GM12878 (cell line): Measurements from ENCODE around the gene TGFBI. TPM values are rescaled to one million over a fixed set of nuclear protein-coding genes. Genes with fewer than 3 reads are reported as not detected.
A peak's percentile ranks its signal among the peaks of the same experiment; 100 is the strongest.

ENCODE experiments used
- EGR1 ChIP-seq, 2 experiments: IDR thresholded peaks; 1 replicate in 1 of 2; 2 replicates in 1 of 2; pipeline ENCODE4 v1.6.1; 2011 to 2012; ENCODE audit warnings: low read depth in 2 of 2, low read length in 2 of 2, borderline replicate concordance in 1 of 2, mild to moderate bottlenecking in 1 of 2, moderate library complexity in 1 of 2
- HDAC6 ChIP-seq: fragments of 200-600 bp; sonication (generic); IDR thresholded peaks from one replicate; pipeline ENCODE4 v1.8.0; 2017; ENCODE audit warnings: antibody characterized with exemption; ENCODE audit not compliant: unreplicated experiment
- NBN ChIP-seq: fragments of 450-650 bp; IDR thresholded peaks from 2 replicates; pipeline ENCODE4 v1.6.1; 2016
- NR2C1 ChIP-seq: fragments of 450-650 bp; IDR thresholded peaks from 2 replicates; pipeline ENCODE4 v1.6.1; 2017; ENCODE audit warnings: antibody characterized with exemption, mild to moderate bottlenecking, moderate library complexity
- POLR2A ChIP-seq: IDR thresholded peaks from 2 replicates; pipeline ENCODE4 v1.6.1; 2011; ENCODE audit warnings: low read depth, mild to moderate bottlenecking, low read length
- PRDM15 ChIP-seq: fragments of 450-650 bp; formaldehyde crosslinking; IDR thresholded peaks from 2 replicates; pipeline ENCODE4 v1.4.0; 2020; ENCODE audit warnings: mild to moderate bottlenecking, moderate library complexity
- SMAD1 ChIP-seq: fragments of 450-650 bp; IDR thresholded peaks from 2 replicates; pipeline ENCODE4 v1.6.1; 2018; ENCODE audit warnings: mild to moderate bottlenecking, low read depth; ENCODE audit not compliant: partially characterized antibody
- TCF3 ChIP-seq: IDR thresholded peaks from 2 replicates; pipeline ENCODE4 v1.6.1; 2012; ENCODE audit warnings: low read depth, mild to moderate bottlenecking, low read length, borderline replicate concordance; ENCODE audit not compliant: insufficient read depth
- ZNF207 ChIP-seq: fragments of 450-650 bp; IDR thresholded peaks from 2 replicates; pipeline ENCODE4 v1.6.1; 2014; ENCODE audit warnings: antibody characterized with exemption, mild to moderate bottlenecking, borderline replicate concordance
- polyA plus RNA-seq, 11 experiments: library from polyadenylated mRNA; depleted of rRNA in 4 of 11; unstranded in 6 of 11; stranded (reverse) in 5 of 11; fragments of >200 nt; fragmentation: Nextera tagmentation in 4 of 11; fragmentation: Illumina TruSeq in 1 of 11; extraction: Ambion mirVana in 4 of 11; extraction: Trizol in 1 of 11; gene quantifications; 1 replicate in 1 of 11; 2 replicates in 10 of 11; pipeline versions ENCODE4 v1.2.1 to v1.2.3, GENCODE V29; 2011 to 2016; ENCODE audit warnings: inconsistent platforms in 2 of 11, missing spikeins in 2 of 11, low read depth in 1 of 11
- total RNA-seq, 4 experiments: library from RNA; depleted of rRNA in 3 of 4; stranded (reverse); fragments of >200 nt in 3 of 4; fragmentation: Illumina TruSeq in 1 of 4; extraction: Trizol in 1 of 4; gene quantifications; 2 replicates each; pipeline versions ENCODE4 v1.2.1 to v1.2.3, GENCODE V29; 2013 to 2021
- TF ChIP-seq, protein P1 (sequence below): IDR thresholded peaks from 2 replicates; pipeline ENCODE4 v1.6.1; 2012; ENCODE audit warnings: low read depth, low read length, improper control_type of control experiment
- TF ChIP-seq, protein P2 (sequence below): fragments of 450-650 bp; IDR thresholded peaks from 2 replicates; pipeline ENCODE4 v1.6.1; 2017; ENCODE audit warnings: low read depth, mild to moderate bottlenecking, moderate library complexity

TGFBI gene
- total and polyA plus RNA-seq, 10 of the 15 experiments (the other 5 are each of a cell fraction or from before 2014, with no cell fraction given): 0.12 to 1.8 (median 0.19) TPM

GRCh38 chr5:136080483-136081216, 51.9 kb downstream of the TGFBI start (continued):
- TF ChIP-seq, protein P1, sequence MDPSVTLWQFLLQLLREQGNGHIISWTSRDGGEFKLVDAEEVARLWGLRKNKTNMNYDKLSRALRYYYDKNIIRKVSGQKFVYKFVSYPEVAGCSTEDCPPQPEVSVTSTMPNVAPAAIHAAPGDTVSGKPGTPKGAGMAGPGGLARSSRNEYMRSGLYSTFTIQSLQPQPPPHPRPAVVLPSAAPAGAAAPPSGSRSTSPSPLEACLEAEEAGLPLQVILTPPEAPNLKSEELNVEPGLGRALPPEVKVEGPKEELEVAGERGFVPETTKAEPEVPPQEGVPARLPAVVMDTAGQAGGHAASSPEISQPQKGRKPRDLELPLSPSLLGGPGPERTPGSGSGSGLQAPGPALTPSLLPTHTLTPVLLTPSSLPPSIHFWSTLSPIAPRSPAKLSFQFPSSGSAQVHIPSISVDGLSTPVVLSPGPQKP: no peak
- TF ChIP-seq ZNF207: no peak
- no peak for TF ChIP-seq TCF3
- no peak for TF ChIP-seq SMAD1
- TF ChIP-seq NR2C1: no peak
- no peak for TF ChIP-seq PRDM15
- 0 out of 3 replicates have a peak, but pooled peaks of 1 of the 2 experiments have one; percentile 36 for TF ChIP-seq EGR1 (IDR thresholded peaks at IDR 0.05; ENCODE audit: borderline replicate concordance in 1 of 2, low read depth in 2 of 2, low read length in 2 of 2)
- TF ChIP-seq NBN: no peak
- no peak for TF ChIP-seq HDAC6
- TF ChIP-seq, protein P2, sequence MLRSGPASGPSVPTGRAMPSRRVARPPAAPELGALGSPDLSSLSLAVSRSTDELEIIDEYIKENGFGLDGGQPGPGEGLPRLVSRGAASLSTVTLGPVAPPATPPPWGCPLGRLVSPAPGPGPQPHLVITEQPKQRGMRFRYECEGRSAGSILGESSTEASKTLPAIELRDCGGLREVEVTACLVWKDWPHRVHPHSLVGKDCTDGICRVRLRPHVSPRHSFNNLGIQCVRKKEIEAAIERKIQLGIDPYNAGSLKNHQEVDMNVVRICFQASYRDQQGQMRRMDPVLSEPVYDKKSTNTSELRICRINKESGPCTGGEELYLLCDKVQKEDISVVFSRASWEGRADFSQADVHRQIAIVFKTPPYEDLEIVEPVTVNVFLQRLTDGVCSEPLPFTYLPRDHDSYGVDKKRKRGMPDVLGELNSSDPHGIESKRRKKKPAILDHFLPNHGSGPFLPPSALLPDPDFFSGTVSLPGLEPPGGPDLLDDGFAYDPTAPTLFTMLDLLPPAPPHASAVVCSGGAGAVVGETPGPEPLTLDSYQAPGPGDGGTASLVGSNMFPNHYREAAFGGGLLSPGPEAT: peak; percentile 56; the same call in 1 of the 2 replicates
- TF ChIP-seq POLR2A: peak; percentile 60; the same call in 1 of the 2 replicates
